HG03558 (cell line): ENCODE data around the gene CFAP77.

ENCODE experiments used
- ATAC-seq: cut with Tn5 transposase; IDR thresholded peaks from one replicate; pipeline ENCODE4 v1.9.1; 2021; ENCODE audit warnings: moderate number of reproducible peaks; ENCODE audit not compliant: unreplicated experiment; ENCODE audit errors: extremely low read depth

The CFAP77 gene

GRCh38 chr9:132406554-132407122 lies 3.4 kb upstream of the CFAP77 start, which contains the start of gene TTF1:
Gene TTF1 (minus strand): TSS chr9:132406840. CDS start chr9:132402821, 4,019 bp downstream.
- peak; percentile 59 for ATAC-seq

DNA sequence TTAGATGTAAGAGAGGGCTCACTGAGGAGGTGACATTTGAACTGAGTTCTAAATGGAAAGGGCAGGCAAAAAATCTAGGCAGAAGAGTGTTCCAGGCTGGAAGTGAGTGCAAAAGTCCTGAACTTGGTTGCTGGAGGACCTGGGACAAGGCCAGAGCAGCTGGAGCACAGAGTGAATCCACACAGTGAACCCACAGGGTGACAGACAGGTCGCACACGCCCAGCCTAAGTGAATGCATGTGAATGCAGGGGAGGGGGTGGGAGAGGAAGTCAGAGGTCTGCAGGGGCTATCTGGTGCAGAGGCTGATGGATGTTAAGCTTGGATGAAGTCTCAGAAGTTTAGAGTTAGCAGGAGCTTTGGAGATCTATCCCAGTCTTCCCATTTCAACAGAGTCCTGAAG lies 2.8 kb upstream of the CFAP77 start:
- ATAC-seq = no peak

DNA sequence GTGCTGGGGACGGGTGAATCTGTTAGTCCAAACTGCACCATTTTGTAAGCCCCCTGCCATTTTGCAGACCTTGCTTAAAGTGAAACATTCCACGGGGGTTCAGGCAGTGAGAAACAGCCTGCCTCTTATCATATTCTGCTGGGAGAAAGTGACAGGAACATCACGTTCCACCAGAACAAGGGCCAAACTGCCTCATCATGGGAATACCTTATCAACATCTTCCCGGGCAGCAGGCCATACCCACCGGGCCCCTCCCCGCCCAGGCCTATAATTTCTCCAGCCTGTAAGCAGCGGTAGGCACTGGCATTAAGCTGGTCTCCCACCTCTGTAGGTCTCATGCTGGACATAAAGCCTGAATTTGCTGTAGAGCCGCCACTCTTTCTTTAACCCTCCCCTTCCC lies 1.5 kb upstream of the CFAP77 start:
- ATAC-seq = no peak

DNA sequence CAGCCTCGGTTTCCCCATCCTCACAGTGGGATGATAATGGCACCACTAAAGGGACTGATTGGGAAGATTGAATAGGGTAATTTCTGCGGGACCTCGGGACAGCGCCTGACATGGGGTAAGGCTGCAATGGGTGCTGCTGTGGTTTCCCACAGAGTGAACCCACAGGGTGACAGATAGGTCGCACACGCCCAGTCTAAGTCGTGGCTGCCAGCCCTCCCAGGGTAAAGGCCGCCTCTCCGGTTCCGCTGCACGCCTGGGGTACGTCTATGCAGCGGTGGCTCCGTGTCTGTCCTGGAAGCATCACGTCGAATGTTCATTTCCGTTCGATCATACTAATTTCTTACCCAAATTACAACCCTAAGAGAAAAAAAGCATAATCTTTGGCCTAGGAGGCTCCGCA lies 631 bp downstream of the CFAP77 start:
- ATAC-seq = no peak

- ATAC-seq = no peak
Measured at GRCh38 chr9:132411091-132411508, 1.1 kb downstream of the CFAP77 start.

GRCh38 chr9:132412089-132412488 lies 2.1 kb downstream of the CFAP77 start:
- ATAC-seq = no peak

- ATAC-seq = no peak
Measured at GRCh38 chr9:132413926-132414325, 3.9 kb downstream of the CFAP77 start.

GRCh38 chr9:132414731-132415130 lies 4.7 kb downstream of the CFAP77 start:
- no peak for ATAC-seq

DNA sequence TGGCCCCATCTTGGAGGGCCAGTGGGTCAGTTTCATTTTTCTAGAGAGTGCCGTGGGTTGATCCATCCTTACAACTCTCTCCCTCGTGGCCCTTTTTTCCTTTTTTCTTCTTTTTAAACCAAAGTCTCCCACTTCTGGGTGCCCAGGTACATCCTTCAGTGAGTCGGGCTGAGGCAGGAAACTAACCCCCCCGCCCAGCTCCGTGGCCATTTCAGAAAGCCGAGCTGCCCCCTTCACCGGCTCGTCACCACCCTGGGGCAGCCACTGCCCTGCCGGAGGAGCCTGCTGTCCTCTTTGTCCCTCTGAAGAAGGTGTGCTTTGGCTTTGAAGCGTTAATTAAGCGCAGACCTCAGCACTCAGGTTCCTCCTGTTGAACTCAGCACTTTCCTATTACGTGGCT lies 5.2 kb downstream of the CFAP77 start:
- no peak for ATAC-seq

DNA sequence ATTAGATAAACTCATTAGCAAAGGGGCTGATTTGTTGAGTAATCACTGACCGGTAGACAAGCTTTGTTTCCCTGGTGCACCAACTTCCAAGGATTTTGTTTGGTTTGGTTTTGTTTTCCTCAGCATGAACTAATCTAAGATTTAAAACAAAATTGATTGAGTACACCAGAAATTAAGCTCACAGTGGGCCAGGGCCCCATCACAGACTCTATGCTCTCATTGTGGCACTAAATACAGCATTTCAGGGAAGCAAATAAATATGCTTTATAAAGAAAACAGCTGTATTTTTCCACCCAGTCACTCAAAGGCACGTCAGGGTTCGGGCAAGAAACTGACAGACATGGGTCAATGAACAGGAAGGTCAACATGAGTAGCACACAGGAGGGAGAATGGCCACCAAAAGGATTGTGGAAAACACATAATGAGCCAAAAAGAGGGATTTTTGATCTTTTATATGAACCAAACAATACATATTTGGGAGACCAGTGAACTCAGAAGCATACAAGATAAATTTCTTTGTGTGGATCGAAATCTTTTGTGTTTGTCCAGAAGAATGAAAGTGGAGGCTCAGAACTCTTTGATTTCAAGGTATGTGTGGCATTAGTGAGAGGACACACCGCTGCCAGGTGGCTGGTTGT lies 8.8 kb downstream of the CFAP77 start:
- no peak for ATAC-seq

GRCh38 chr9:132422574-132422973 lies 12.6 kb downstream of the CFAP77 start:
- ATAC-seq = no peak

GRCh38 chr9:132423503-132423902 lies 13.5 kb downstream of the CFAP77 start:
- ATAC-seq = no peak

DNA sequence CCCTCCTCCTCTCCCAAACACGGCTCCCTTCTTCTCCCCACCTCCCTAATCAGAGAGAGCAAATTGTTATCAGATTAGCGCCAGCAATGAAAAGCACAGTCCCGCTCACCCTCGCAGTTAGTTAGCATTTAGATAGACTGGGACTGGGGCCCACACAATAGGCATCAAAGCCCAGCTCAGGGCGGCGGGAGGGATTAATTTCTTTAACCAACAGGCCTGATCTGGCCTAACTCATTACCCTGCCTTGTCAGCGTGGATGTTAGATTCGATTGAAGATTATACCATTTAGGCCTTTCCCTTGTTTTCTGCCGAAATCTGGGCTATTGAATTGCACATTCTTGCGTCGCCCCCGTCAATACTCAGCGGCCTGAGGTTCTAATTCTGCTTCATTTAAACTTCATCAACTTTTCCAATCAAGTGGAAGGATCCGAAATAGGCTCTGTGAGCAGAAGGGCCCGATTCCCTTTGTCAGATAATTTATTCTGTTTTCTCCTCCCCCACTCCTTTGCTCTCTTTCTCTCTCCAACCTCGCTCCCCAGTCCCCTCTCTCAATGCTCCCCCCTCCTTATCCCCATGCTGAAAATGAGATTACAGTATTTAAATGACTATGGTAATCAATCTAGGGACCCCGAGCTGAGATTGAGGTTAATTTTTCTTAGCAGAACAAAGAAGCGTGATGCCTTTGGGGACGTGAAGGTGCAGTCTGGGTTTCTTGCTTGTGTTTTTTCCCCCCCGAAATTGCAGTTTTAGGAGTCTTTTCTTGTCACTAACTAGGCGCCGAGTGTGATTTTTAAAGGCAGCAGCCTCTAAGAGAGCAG lies 15.1 kb downstream of the CFAP77 start:
- no peak for ATAC-seq

DNA sequence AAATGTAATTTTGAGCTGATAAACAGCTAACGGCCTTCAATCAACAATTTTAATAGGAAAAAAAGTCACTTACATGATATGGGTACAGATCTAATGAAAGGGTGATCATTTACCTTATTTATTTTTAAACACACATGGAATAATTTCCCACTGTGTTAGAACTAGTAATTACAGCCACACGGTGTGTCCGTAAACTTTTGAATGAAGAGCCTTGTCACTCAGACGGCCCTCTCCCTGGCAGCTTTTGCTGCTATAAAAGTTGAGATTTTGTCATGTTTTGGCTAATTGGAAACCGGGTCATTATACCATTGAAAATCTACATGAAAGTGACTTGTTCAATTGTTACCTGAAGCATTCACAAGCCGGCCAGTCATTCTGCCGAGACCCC lies 15.7 kb downstream of the CFAP77 start:
- ATAC-seq = no peak

- no peak for ATAC-seq
Measured at GRCh38 chr9:132426639-132427414, 16.8 kb downstream of the CFAP77 start.

DNA sequence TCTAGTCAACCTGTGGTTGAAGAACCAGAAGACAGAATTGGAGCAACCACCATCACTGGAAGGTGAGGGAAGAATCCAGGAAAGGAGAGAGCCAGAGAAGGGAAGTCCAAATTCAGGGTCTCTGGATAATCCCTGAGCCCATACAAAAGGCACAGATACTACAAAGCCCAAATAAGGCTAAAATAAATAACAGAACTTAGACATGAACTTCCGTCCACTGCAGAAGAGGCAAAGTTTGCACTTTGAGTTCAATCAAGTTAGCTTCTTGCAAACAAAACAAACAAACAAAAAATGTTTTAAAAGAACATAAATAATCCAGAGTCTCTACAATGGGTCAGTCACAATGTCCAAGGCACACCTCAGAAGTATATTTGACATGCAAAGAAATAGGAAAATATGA lies 21.0 kb downstream of the CFAP77 start:
- no peak for ATAC-seq

DNA sequence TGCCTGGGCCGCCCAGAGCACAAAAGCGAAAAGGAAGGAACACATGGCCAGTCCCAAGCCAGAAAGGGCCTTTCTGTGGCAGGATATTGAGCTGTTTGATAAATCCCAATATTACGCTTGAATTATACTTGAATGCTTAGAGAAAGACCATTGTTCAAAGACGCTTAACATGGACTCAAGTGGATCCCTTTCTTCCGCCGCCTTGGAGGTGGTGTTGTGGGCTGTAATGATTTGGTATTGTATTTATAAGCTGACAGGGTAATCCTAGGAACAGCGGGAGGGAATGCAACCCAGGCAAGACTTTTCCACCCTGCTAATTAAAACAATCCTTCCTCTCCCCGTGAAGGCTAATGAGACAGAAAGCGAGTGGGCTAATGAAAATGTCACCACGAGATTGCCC lies 24.9 kb downstream of the CFAP77 start:
- no peak for ATAC-seq

DNA sequence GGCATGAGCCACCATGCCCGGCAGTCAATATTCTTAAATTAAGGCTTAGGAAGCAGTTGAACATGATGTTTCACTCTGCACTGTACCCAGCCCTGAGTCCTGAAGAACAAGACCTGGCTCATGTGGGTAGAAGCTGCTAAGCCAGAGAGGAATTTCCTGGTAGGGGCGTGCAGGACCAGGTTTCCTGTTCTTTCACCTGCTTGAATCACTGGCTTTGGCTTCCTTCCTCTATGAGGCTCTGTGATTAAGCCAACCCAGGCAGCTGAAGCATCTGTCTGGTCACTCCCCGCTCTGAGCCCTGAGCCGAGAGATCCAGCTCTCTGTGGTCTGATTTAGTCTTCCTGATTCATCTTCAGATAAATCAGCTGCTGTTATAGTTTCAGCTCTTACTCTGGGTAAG lies 29.1 kb downstream of the CFAP77 start:
- no peak for ATAC-seq

- ATAC-seq = no peak
Measured at GRCh38 chr9:132440735-132441134, 30.7 kb downstream of the CFAP77 start.

- no peak for ATAC-seq
Measured at GRCh38 chr9:132441404-132441803, 31.4 kb downstream of the CFAP77 start.
